ENCODE data around the gene SMCHD1. TPM values are rescaled to one million over a fixed set of nuclear protein-coding genes. Genes with fewer than 3 reads are reported as not detected.
"Not testable (repeated sequence)": the region's sequence is repeated elsewhere in the genome, so short reads cannot be mapped to it uniquely, and the experiment has no call there.

Gene SMCHD1
- total and polyA plus RNA-seq, 2 donors (not counting 1 experiment from before 2014, with no cell fraction given), result 54.2 to 380 TPM

- H3K4me3 Mint-ChIP-seq; H4K20me1 ChIP-seq (ENCODE audit: control insufficient read depth, insufficient read depth, low read length, poor library complexity, severe bottlenecking); H3K4me1 ChIP-seq (ENCODE audit: control insufficient read depth in 2 of 2, insufficient read depth in 2 of 2, low read length in 2 of 2); H3K4me1 Mint-ChIP-seq; H3K9ac ChIP-seq (ENCODE audit: low read length); ATAC-seq (ENCODE audit: low read depth); H3K27ac ChIP-seq (ENCODE audit: low read length in 2 of 2); H3K27me3 ChIP-seq (replicated peaks in 1 of 4; ENCODE audit: control extremely low read depth in 1 of 4, control insufficient read depth in 3 of 4, insufficient read depth in 4 of 4, low read length in 3 of 4); DNase-seq; H3K27me3 Mint-ChIP-seq; H3K27ac Mint-ChIP-seq; CTCF ChIA-PET; H3K79me2 ChIP-seq (ENCODE audit: control insufficient read depth, insufficient read depth, low read length); intact Hi-C loops (cut with micrococcal nuclease); H3K9me3 ChIP-seq (ENCODE audit: control extremely low read depth in 1 of 3, control insufficient read depth in 2 of 3, insufficient read depth in 1 of 3, low read length in 2 of 3); H3K9me3 Mint-ChIP-seq (ENCODE audit: insufficient read depth); H2AFZ ChIP-seq (ENCODE audit: insufficient read depth, low read depth, low read length, poor library complexity, severe bottlenecking); H3K4me3 ChIP-seq (ENCODE audit: control extremely low read depth in 1 of 5, extremely low read depth in 1 of 5, insufficient read depth in 1 of 5, low read depth in 2 of 5, low read length in 4 of 5); H3K36me3 ChIP-seq (replicated peaks in 1 of 2; ENCODE audit: control extremely low read depth in 1 of 2, control insufficient read depth in 1 of 2, extremely low read depth in 1 of 2, insufficient read depth in 2 of 2, low read length in 1 of 2); H3K4me2 ChIP-seq (replicated peaks; ENCODE audit: low read depth, low read length, poor library complexity, severe bottlenecking): not testable (repeated sequence)
- POLR2A ChIA-PET, result interaction anchor here (0.6 kb wide), 1 partner anchor 28 kb away, joined by 4 read pairs; no protein-coding TSS in a partner anchor
Measured at GRCh38 chr18:2837290-2837689, 181.8 kb downstream of the SMCHD1 start.

- Mint-ChIP-seq H3K9me3 (ENCODE audit: insufficient read depth) (peaks cover 2% of the 10 kb centered on the region), H3K4me1 (peaks cover 9% of the 10 kb centered on the region), H3K27me3 (no peaks in the 10 kb centered on the region), H3K4me3 (no peak overlapping the region), H3K27ac (no peak overlapping the region)
- Histone ChIP-seq H3K4me2 (replicated peaks; ENCODE audit: low read depth, low read length, poor library complexity, severe bottlenecking) (no peak overlapping the region), H3K9ac (ENCODE audit: low read length) (no peak overlapping the region), H3K36me3 (replicated peaks in 1 of 2; ENCODE audit: control extremely low read depth in 1 of 2, control insufficient read depth in 1 of 2, extremely low read depth in 1 of 2, insufficient read depth in 2 of 2, low read length in 1 of 2) (no peaks in the 10 kb centered on the region), H3K27ac (ENCODE audit: low read length in 2 of 2) (no peak overlapping the region), H3K4me3 (ENCODE audit: control extremely low read depth in 1 of 5, extremely low read depth in 1 of 5, insufficient read depth in 1 of 5, low read depth in 2 of 5, low read length in 4 of 5) (no peak overlapping the region), H3K9me3 (ENCODE audit: control extremely low read depth in 1 of 3, control insufficient read depth in 2 of 3, insufficient read depth in 1 of 3, low read length in 2 of 3) (peaks cover 0 to 8% (median 0%) of the 10 kb centered on the region in 3 donors), H3K27me3 (replicated peaks in 1 of 4; ENCODE audit: control extremely low read depth in 1 of 4, control insufficient read depth in 3 of 4, insufficient read depth in 4 of 4, low read length in 3 of 4) (no peaks in the 10 kb centered on the region), H3K4me1 (ENCODE audit: control insufficient read depth in 2 of 2, insufficient read depth in 2 of 2, low read length in 2 of 2) (peaks cover 0 to 10% of the 10 kb centered on the region in 2 donors), H3K79me2 (ENCODE audit: control insufficient read depth, insufficient read depth, low read length) (no peaks in the 10 kb centered on the region), H4K20me1 (ENCODE audit: control insufficient read depth, insufficient read depth, low read length, poor library complexity, severe bottlenecking) (no peaks in the 10 kb centered on the region), H2AFZ (ENCODE audit: insufficient read depth, low read depth, low read length, poor library complexity, severe bottlenecking) (no peak overlapping the region)
- ChIA-PET CTCF (no interaction called here), POLR2A (no interaction called here)
- DNase-seq (no peak), ATAC-seq (ENCODE audit: low read depth) (no peak)
- no peak for TF ChIP-seq CTCF (IDR thresholded peaks at IDR 0.05)
- intact Hi-C loops (cut with micrococcal nuclease), result no loop called here
- WGBS (ENCODE audit: insufficient coverage), result 99% methylated on average over 5 of the region's 8 CpGs
Measured at GRCh38 chr18:2839202-2839601, 183.7 kb downstream of the SMCHD1 start.
